ENCODE data around the gene NDUFS4. TPM values are rescaled to one million over a fixed set of nuclear protein-coding genes. Genes with fewer than 3 reads are reported as not detected.

Gene NDUFS4
- total and polyA plus RNA-seq, 2 of the 4 experiments (the other 2 are of a cell fraction) = 34.2 to 70.1 TPM

GRCh38 chr5:53549792-53550191 is 10.6 kb upstream of the NDUFS4 start:
- Histone ChIP-seq H2AFZ (replicated peaks; ENCODE audit: low read length, poor library complexity) (no peak overlapping the region), H3K79me1 (ENCODE audit: low read depth in 1 of 2, low read length in 2 of 2) (no peaks in the 10 kb centered on the region), H3K9me1 (ENCODE audit: insufficient read depth, low read length) (no peaks in the 10 kb centered on the region), H3K9ac (ENCODE audit: low read depth, low read length) (no peak overlapping the region), H2BK5ac (ENCODE audit: low read depth, low read length, poor library complexity, severe bottlenecking) (no peak overlapping the region), H3K23ac (ENCODE audit: low read depth, low read length) (no peak overlapping the region), H3K14ac (replicated peaks; ENCODE audit: low read depth, low read length) (no peak overlapping the region), H4K91ac (ENCODE audit: insufficient read depth, low read depth, low read length) (no peak overlapping the region), H3K4ac (ENCODE audit: low read depth, low read length) (no peak overlapping the region), H4K20me1 (ENCODE audit: insufficient read depth, low read length) (no peaks in the 10 kb centered on the region), H3K4me2 (ENCODE audit: low read depth, low read length) (no peak overlapping the region), H2AK9ac (replicated peaks; ENCODE audit: low read depth, low read length, poor library complexity) (no peak overlapping the region), H2BK120ac (ENCODE audit: low read depth, low read length) (no peak overlapping the region), H4K8ac (ENCODE audit: low read depth in 2 of 2, low read length in 2 of 2) (no peak overlapping the region), H3K9me3 (ENCODE audit: control insufficient read depth, insufficient read depth, low read length) (no peaks in the 10 kb centered on the region), H2AK5ac (ENCODE audit: low read depth, low read length) (no peak overlapping the region), H3K18ac (ENCODE audit: low read depth, low read length) (no peak overlapping the region), H3K36me3 (ENCODE audit: control insufficient read depth, insufficient read depth, low read length) (no peaks in the 10 kb centered on the region), H3K4me1 (ENCODE audit: control insufficient read depth, insufficient read depth, low read length) (no peaks in the 10 kb centered on the region), H4K5ac (ENCODE audit: low read depth, low read length) (no peak overlapping the region), H3K27ac (ENCODE audit: insufficient read depth, low read length) (no peak overlapping the region), H2BK20ac (ENCODE audit: low read depth, low read length) (no peak overlapping the region), H3K27me3 (ENCODE audit: control insufficient read depth, insufficient read depth, low read length) (no peaks in the 10 kb centered on the region), H3K56ac (ENCODE audit: extremely low read depth, insufficient read depth, low read length) (no peak overlapping the region), H2BK15ac (ENCODE audit: low read depth, low read length) (no peak overlapping the region), H3K4me3 (ENCODE audit: insufficient read depth, low read depth, low read length) (no peak overlapping the region)
- ChIA-PET CTCF (no interaction called here), POLR2A (ENCODE audit: unreplicated experiment) (no interaction called here)
- in situ Hi-C loops (cut with MboI; ENCODE audit: low sequenced_read_pairs) = no loop called here
- no TSS peak for BruUV-seq (replicated peaks)
- WGBS, 2 experiments (ENCODE audit: extremely low coverage in 2 of 2, insufficient read length in 1 of 2) = no CpG with 5 or more reads among the region's 2 CpGs
- TF ChIP-seq RFX5 (IDR thresholded peaks at IDR 0.05; ENCODE audit: low read depth, low read length) = no peak
- no peak for TF ChIP-seq RCOR1 (IDR thresholded peaks at IDR 0.05; ENCODE audit: insufficient replicate concordance, low read length)
- TF ChIP-seq, protein P1, sequence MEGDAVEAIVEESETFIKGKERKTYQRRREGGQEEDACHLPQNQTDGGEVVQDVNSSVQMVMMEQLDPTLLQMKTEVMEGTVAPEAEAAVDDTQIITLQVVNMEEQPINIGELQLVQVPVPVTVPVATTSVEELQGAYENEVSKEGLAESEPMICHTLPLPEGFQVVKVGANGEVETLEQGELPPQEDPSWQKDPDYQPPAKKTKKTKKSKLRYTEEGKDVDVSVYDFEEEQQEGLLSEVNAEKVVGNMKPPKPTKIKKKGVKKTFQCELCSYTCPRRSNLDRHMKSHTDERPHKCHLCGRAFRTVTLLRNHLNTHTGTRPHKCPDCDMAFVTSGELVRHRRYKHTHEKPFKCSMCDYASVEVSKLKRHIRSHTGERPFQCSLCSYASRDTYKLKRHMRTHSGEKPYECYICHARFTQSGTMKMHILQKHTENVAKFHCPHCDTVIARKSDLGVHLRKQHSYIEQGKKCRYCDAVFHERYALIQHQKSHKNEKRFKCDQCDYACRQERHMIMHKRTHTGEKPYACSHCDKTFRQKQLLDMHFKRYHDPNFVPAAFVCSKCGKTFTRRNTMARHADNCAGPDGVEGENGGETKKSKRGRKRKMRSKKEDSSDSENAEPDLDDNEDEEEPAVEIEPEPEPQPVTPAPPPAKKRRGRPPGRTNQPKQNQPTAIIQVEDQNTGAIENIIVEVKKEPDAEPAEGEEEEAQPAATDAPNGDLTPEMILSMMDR (conservative IDR thresholded peaks at IDR 0.05; ENCODE audit: low read depth, low read length) = no peak
- intact Hi-C loops (cut with micrococcal nuclease) = loop anchor here (5.0 kb wide), 1 partner anchor 43 kb away; no protein-coding TSS in a partner anchor
- no peak for DNase-seq
- dilution Hi-C loops (cut with HindIII; ENCODE audit: low sequenced_read_pairs, unreplicated experiment) = no loop called here
- ATAC-seq (ENCODE audit: low read depth) = no peak
